Spleen (tissue), 7 donors: Measurements from ENCODE around the gene PDE6D.

Experiments used
- POLR2A ChIP-seq, 3 donors: fragments of 450-650 bp; IDR thresholded peaks; one replicate each; pipeline ENCODE4 v1.5.1; 2017; ENCODE audit warnings: antibody characterized with exemption in 3 of 3, mild to moderate bottlenecking in 1 of 3
- POLR2AphosphoS5 ChIP-seq, 3 donors: sonication (generic); formaldehyde crosslinking; IDR thresholded peaks; one replicate each; pipeline ENCODE4 v1.5.1; 2017; ENCODE audit warnings: antibody characterized with exemption in 3 of 3
- TF ChIP-seq, protein P1 (sequence below), 11 experiments: fragments of 200-600 bp in 7 of 11; fragments of 450-650 bp in 4 of 11; sonication (generic) in 4 of 11; IDR thresholded peaks in 8 of 11; conservative IDR thresholded peaks in 3 of 11; 1 replicate in 7 of 11; 2 replicates in 4 of 11; pipeline versions ENCODE4 v1.4.0 to v1.8.0; 2016 to 2021; ENCODE audit warnings: antibody characterized with exemption in 11 of 11, inconsistent platforms in 4 of 11, mild to moderate bottlenecking in 1 of 11
- donor health status: DM: no; HTN: no; CAD: no; lungs with moderate emphysema.
- donor health status: DM: no; HTN: no; CAD: no.
- donor health status: DM: no; HTN: no; CAD: no.

DNA sequence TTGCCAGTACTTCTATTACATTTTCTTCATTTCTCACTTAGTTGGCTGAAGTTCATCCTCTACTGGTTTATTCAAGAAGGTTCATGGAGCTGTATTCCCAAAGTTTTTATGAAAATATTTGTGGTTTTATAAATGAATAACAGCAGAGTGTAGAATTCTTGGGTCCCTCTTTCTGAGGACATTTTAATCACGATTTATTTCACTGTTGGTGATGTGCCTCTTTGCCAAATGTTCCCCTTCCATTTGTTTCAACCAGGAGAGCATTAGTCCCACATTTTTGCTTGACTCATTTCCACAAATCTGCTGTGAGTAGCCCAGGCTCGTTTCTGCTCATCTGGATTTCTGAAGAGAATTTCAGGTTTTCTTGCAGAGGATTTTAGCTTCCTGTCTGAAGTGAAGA lies 25.9 kb upstream of the PDE6D start:
- TF ChIP-seq, protein P1, sequence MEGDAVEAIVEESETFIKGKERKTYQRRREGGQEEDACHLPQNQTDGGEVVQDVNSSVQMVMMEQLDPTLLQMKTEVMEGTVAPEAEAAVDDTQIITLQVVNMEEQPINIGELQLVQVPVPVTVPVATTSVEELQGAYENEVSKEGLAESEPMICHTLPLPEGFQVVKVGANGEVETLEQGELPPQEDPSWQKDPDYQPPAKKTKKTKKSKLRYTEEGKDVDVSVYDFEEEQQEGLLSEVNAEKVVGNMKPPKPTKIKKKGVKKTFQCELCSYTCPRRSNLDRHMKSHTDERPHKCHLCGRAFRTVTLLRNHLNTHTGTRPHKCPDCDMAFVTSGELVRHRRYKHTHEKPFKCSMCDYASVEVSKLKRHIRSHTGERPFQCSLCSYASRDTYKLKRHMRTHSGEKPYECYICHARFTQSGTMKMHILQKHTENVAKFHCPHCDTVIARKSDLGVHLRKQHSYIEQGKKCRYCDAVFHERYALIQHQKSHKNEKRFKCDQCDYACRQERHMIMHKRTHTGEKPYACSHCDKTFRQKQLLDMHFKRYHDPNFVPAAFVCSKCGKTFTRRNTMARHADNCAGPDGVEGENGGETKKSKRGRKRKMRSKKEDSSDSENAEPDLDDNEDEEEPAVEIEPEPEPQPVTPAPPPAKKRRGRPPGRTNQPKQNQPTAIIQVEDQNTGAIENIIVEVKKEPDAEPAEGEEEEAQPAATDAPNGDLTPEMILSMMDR (IDR thresholded peaks at IDR 0.05 in 8 of 11, conservative IDR thresholded peaks at IDR 0.05 in 3 of 11), result no peak
- TF ChIP-seq POLR2A (IDR thresholded peaks at IDR 0.05), result no peak
- no peak for TF ChIP-seq POLR2AphosphoS5 (IDR thresholded peaks at IDR 0.05)
